Stimulated activated CD8-positive, alpha-beta memory T cell treated with anti-CD3 and anti-CD28 coated beads, Interleukin-12 subunit alpha, Interleukin-12 subunit beta, amount 100 ng/mL, for 24 hours (primary cell): ENCODE results near the gene HBA2.
"Not testable (repeated sequence)": the region's sequence is repeated elsewhere in the genome, so short reads cannot be mapped to it uniquely, and the experiment has no call there.

ENCODE experiments used
- DNase-seq: peaks from one replicate; pipeline ENCODE4 v3.0.0-alpha.2; 2020; ENCODE audit errors: extremely low read depth

The HBA2 gene

DNA sequence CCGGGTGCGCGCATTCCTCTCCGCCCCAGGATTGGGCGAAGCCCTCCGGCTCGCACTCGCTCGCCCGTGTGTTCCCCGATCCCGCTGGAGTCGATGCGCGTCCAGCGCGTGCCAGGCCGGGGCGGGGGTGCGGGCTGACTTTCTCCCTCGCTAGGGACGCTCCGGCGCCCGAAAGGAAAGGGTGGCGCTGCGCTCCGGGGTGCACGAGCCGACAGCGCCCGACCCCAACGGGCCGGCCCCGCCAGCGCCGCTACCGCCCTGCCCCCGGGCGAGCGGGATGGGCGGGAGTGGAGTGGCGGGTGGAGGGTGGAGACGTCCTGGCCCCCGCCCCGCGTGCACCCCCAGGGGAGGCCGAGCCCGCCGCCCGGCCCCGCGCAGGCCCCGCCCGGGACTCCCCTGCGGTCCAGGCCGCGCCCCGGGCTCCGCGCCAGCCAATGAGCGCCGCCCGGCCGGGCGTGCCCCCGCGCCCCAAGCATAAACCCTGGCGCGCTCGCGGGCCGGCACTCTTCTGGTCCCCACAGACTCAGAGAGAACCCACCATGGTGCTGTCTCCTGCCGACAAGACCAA lies at the start of gene HBA2:
Gene HBA2, plus strand, starts transcription at position 503 of the 568 bp plus-strand sequence. Its CDS starts 37 bp downstream, at position 540.
- DNase-seq = not testable (repeated sequence)

DNA sequence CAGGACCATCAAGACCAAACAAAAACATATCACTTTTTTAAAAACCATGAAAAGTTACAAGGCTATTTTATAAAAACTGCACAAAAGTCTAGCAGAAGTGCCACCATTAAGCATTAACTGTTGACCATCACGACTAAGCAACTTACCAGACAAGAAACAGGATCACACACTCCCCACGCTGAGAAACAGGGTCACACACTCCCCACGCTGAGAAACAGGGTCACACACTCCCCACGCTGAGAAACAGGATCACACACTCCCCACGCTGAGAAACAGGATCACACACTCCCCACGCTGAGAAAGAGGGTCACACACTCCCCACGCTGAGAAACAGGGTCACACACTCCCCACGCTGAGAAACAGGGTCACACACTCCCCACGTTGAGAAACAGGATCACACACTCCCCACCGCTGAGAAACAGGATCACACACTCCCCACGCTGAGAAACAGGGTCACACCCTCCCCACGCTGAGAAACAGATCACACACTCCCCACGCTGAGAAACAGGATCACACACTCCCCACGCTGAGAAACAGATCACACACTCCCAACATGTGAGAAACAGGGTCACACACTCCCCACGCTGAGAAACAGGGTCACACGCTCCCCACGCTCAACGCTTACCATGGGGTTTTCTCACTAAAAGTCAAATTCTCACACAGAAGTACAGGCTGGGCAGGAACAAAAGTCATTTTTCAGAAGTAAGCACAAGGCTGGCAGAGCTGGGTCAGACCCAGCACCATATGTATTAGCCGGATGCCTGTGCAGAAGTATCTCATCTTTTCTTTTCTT lies 48.9 kb upstream of the HBA2 start:
- not testable (repeated sequence) for DNase-seq

GRCh38 chr16:125011-125410 lies 47.7 kb upstream of the HBA2 start:
- no peak for DNase-seq

GRCh38 chr16:129075-129474 lies 43.6 kb upstream of the HBA2 start:
- DNase-seq = no peak

DNA sequence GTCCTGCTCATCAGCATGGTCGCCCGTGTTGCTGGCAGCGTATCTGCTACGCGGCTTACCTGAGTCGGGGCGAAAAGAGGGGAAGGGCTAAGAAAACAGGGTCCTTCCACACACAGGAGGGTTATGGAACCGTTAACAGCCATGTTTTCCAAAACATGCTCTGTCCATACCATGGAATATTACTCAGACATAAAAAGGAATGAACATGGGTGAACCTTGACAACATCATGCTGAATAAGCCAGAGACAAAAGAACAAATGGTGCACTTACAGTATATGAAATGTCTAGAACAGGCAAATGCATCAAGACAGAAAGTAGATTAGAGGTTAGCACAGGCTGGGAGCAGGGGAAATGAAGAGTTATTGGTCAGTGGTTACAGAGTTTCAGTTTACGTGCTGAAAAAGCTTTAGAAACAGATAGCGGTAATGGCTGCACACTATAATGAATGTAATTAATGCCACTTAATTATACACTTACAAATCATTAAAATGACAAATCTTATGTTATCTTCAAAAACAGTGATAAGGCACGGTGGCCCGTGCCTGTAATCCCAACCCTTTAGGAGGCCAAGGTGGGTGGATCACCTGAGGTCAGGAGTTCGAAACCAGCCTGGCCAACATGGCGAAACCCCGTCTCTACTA lies 42.0 kb upstream of the HBA2 start:
- no peak for DNase-seq

DNA sequence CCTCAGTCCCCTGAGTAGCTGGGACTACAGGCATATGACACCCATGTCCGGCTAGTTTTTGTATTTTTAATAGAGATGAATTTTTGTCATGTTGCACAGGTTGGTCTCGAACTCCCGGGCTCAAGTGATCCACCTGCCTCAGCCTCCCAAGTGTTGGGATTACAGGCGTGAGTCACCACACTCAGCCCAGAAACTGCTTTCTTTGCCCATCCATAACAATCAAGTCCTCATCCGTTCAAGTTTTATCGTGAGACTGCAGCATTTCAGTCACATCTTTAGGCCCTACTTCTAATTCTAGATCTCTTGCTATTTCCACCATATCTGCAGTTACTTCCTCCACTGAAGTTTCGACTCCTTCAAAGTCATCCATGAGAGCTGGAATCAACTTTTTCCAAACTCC lies 40.6 kb upstream of the HBA2 start:
- no peak for DNase-seq

DNA sequence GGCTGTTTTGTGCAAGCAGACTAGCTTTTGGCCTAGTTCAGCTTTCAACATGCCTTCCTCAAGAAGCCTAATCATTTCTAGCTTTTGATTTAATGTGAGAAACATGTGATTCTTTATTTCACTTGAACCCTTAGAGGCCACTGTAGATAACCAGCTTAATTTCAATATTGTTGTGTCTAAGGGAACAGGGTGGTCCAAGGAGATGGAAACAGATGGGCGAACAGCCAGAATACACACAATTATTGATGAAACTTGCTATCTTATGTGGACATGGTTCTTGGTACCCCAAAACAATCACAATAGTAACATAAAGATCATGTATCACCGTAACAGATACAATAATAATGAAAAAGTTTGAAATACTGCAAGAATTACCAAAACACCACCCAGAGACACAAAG lies 39.0 kb upstream of the HBA2 start:
- no peak for DNase-seq

- no peak for DNase-seq
Measured at GRCh38 chr16:138049-138417, 34.6 kb upstream of the HBA2 start.

- no peak for DNase-seq
Measured at GRCh38 chr16:140175-140857, 32.4 kb upstream of the HBA2 start.

DNA sequence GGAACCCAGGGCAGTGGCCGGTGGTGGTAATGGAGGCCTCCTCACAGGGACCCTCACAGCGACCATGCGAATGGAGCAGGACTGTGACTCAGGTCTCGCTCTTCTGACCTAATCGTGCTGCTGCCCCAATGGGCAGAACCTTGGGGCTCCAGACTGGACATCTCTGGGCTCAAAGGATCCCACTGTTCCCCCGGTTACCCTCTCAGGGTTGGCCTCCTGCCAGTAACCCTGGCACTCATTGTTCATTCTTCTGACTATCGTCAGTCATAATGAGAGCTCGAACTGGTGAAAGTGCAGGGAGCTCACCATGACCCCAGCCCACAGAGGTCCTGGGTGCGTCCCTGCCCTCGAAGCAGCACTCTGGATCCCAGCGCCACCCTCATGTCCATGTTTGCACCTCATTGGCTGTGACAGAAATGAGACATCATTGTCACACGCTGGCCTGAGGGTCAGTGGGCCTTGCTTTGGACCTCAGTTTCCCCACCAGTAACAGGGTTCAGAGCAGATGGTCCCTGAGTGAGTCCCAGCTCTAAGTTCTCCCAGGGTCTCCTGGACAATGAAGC lies 30.2 kb upstream of the HBA2 start:
- DNase-seq = no peak

DNA sequence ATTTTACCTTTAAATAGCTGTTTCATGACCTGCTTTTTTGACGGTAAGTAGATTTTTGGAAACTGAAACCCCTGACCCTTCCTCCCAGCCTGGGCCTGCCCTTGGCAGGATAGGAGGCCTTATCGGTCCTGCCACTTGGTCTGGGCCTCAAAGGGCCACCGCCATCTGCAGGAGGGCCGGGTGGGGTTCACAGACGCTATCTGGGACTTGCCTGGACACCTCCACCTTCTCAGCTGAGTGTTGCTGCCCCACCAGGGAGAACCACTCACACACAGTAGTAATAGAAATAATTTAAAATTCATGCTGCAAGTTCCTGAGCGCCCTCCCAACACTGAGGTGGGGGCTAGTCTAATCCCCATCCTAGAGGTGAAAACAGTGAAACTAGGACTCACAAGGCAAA lies 29.6 kb upstream of the HBA2 start:
- DNase-seq = no peak

GRCh38 chr16:143456-143855 lies 29.2 kb upstream of the HBA2 start:
- DNase-seq = no peak

DNA sequence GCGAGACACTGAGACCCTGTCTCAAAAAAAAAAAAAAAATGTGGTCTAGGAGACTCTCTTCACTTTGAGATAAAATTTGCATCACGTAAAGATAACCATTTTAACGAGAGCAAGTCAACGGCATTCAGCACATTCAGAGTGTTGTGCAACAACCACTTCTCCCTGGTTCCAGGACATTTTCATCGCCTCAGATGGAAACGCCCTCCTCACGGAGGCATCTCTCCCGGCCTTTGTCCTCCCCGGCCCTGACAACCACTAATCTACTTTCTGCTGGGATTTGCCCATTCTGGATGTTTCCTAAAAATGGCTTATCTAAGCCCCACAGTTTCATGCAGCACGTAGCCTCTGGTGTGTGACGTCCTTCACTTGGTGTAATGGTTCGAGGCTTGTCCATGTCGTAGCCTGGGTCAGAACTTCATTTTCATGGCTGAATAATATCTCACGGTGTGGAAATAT lies 27.9 kb upstream of the HBA2 start:
- DNase-seq = no peak

DNA sequence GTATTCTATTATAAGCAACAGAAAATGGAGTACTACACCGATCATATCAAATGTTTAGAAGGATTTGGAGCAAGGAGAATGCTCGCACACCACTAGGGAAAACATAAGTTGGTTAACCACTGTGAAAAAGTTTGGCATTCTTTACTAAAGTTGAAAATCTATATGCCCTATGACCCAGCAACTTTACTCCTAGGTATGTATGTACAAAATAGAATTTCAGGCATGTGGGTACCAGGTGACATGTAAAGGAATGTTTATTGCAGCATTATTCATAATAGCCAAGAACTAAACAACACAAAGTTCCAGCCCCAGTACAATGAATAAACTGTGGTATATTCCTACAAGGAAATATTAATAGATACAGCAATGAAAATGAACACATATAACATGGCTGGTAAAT lies 26.0 kb upstream of the HBA2 start:
- no peak for DNase-seq

- DNase-seq = no peak
Measured at GRCh38 chr16:149024-149660, 23.5 kb upstream of the HBA2 start.

DNA sequence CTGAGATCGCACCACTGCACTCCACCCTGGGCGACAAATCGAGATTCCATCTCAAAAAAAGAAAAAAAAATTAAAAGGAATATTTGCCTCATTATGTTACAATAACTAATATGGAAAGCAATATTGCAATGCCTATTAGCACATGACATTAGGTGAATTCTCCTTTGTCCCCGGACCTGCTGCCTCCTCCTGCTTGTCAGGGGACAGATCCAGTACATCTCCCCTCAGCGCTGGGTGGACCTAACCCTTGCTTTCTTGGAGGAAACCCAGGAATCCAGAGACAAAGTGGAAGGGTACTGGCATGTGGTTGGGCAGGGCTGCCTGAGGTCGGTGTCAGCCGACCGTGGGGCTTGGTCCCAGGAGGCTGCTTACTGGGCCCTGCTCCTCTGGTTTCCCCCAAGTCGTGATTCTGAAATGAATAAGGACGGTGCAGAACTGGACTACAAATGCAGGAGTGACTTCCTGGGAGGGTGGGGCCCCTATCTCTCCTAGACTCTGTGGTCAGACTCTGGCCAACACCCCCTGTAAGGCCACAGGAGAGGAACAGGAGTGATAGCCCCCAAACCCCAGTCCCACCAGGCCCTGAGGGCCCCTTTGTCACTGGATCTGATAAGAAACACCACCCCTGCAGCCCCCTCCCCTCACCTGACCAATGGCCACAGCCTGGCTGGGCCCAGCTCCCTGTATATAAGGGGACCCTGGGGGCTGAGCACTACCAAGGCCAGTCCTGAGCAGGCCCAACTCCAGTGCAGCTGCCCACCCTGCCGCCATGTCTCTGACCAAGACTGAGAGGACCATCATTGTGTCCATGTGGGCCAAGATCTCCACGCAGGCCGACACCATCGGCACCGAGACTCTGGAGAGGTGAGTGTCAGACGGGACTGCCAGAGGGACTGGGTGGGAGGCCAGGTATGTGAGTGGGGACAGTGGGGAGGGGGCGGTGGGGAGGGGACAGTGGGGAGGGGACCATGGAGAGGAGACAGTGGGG lies 20.2 kb upstream of the HBA2 start, which contains the start of gene HBZ:
Gene HBZ, plus strand, starts transcription at position 504 of the 988 bp plus-strand sequence. Its CDS starts 266 bp downstream, at position 770.
- no peak for DNase-seq

DNA sequence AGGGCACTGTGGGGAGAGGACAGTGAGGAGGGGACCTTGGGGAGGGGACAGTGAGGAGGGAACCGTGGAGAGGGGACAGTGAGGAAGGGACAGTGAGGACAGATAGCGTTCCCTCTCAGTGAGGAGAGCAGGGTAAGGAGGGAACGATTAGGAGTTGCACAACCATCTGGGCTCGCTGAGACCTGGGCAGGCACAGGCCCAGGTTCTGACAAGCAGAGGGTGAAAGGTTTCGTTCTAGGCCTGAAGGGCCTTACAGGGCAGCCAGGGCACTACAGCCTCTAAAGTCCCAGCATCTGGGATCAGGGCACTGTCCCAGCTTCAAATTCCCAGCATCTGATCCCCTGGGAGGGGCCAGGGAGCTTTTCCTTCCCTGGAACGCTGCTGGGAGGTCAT lies 19.6 kb upstream of the HBA2 start:
- not testable (repeated sequence) for DNase-seq

DNA sequence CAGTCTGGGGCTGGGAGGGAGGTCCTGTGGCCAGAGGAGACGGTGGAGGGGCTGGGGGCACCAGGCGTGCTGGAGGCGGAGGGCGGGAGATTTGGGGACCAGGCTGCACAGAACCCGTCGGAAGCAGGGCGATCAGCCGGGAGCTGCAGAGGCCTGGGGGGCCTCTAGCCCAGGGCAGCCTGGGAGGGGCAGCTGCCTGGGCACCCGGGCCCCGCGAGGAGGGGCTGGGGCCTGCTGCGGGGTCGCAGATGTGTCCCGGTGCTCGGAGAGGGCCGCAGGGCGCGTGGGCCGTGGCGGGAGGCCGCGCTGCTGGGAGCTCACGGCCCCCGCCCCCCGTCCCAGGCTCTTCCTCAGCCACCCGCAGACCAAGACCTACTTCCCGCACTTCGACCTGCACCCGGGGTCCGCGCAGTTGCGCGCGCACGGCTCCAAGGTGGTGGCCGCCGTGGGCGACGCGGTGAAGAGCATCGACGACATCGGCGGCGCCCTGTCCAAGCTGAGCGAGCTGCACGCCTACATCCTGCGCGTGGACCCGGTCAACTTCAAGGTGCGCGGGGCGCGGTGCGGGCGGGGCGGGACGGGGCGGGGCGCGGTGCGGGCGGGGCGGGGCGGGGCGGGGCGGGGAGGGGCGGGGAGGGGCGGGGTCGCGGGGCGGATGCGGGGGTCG lies 19.0 kb upstream of the HBA2 start:
- DNase-seq = not testable (repeated sequence)

DNA sequence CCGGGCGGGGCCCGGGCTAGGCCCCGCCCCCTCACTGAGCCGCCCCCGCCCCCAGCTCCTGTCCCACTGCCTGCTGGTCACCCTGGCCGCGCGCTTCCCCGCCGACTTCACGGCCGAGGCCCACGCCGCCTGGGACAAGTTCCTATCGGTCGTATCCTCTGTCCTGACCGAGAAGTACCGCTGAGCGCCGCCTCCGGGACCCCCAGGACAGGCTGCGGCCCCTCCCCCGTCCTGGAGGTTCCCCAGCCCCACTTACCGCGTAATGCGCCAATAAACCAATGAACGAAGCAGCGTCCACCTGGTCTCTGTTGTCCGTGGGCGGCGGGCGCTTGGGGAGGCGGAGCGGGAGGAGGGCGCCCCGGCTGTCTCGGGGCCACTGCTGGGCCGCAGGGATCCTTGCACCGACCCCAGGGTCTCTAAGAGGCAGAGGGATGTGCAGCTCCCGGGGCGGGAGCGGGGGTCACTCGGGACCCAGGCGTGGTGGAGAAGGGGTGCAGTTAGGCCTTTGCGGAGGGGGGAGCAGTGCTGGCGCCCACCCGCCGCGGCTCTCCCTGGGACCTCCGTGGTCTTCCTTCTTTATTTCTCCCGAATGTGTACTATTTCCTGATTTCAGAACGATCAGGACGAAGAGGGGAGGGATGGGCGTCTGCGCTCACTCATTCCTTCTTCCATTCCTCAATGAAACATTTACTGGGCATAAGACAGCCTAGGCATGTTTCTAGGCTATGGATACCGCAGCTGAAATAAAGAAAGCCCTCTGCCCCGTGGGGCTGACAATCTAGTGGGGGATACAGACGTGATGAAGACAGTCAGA lies 18.3 kb upstream of the HBA2 start:
- DNase-seq = no peak
